Breast epithelium (tissue), 4 donors: ENCODE measurements around the gene ZNF473. TPM values are rescaled to one million over a fixed set of nuclear protein-coding genes. Genes with fewer than 3 reads are reported as not detected.

Source experiments
- DNase-seq, 2 donors: peaks; one replicate each; pipeline ENCODE4 v3.0.0-alpha.2; 2019; ENCODE audit warnings: low spot score in 2 of 2
- H3K27ac ChIP-seq, 2 donors: fragments of 200-600 bp; sonication (generic) in 1 of 2; one replicate each; pipeline ENCODE4 v1.5.1; 2016 to 2019; ENCODE audit warnings: mild to moderate bottlenecking in 1 of 2
- H3K27me3 ChIP-seq, 2 donors: fragments of 200-600 bp; sonication (generic) in 1 of 2; one replicate each; pipeline versions ENCODE4 v1.5.1 to v1.6.0; 2017 to 2019; ENCODE audit warnings: control low read depth in 1 of 2, mild to moderate bottlenecking in 1 of 2
- H3K36me3 ChIP-seq: fragments of 200-600 bp; one replicate; pipeline ENCODE4 v1.5.1; 2019
- H3K4me1 ChIP-seq, 2 donors: fragments of 200-600 bp; sonication (generic); one replicate each; pipeline ENCODE4 v1.5.1; 2016 to 2019; ENCODE audit warnings: control low read depth in 1 of 2
- H3K4me3 ChIP-seq, 3 donors: fragments of 200-600 bp; sonication (generic); 1 replicate in 2 of 3; 2 replicates in 1 of 3; pipeline ENCODE4 v1.5.1; 2016 to 2019; ENCODE audit warnings: mild to moderate bottlenecking in 3 of 3, moderate library complexity in 2 of 3
- H3K9me3 ChIP-seq, 2 donors: fragments of 200-600 bp; sonication (generic) in 1 of 2; one replicate each; pipeline ENCODE4 v1.5.1; 2016 to 2019; ENCODE audit warnings: control low read depth in 1 of 2
- CTCF ChIP-seq, 3 donors: fragments of 450-650 bp; IDR thresholded peaks; one replicate each; pipeline ENCODE4 v1.5.1; 2016 to 2017; ENCODE audit warnings: antibody characterized with exemption in 3 of 3, mild to moderate bottlenecking in 3 of 3, moderate library complexity in 3 of 3
- POLR2A ChIP-seq: fragments of 450-650 bp; IDR thresholded peaks from one replicate; pipeline ENCODE4 v1.6.1; 2016; ENCODE audit warnings: antibody characterized with exemption, mild to moderate bottlenecking, moderate library complexity
- POLR2AphosphoS5 ChIP-seq, 3 donors: sonication (generic); formaldehyde crosslinking; IDR thresholded peaks; one replicate each; pipeline ENCODE4 v1.6.1; 2017; ENCODE audit warnings: antibody characterized with exemption in 3 of 3
- intact Hi-C: fragments of 100-400 bp; cut with DNase I; formaldehyde crosslinking; loops from one replicate; pipeline ENCODE4 v1.15.1; 2023; ENCODE audit warnings: low total_unique reads
- total RNA-seq, 3 donors: library from RNA; depleted of rRNA; stranded (reverse); fragments of >200 nt; gene quantifications; one replicate each; pipeline ENCODE4 v1.1.0, GENCODE V29; 2016

Gene ZNF473
- total RNA-seq, 3 donors from 2014 or later = 7.8 to 15.5 (median 12.1) TPM

GRCh38 chr19:50000038-50000840, 25.6 kb upstream of the ZNF473 start:
- Histone ChIP-seq H3K9me3 (no peaks in the 10 kb centered on the region), H3K4me3 (no peak overlapping the region), H3K27me3 (no peaks in the 10 kb centered on the region), H3K27ac (no peak overlapping the region), H3K36me3 (peaks cover 9% of the 10 kb centered on the region), H3K4me1 (no peaks in the 10 kb centered on the region)
- intact Hi-C loops = no loop called here
- TF ChIP-seq POLR2A (no peak), CTCF (IDR thresholded peaks at IDR 0.05) (no peak), POLR2AphosphoS5 (IDR thresholded peaks at IDR 0.05) (no peak)
- no peak for DNase-seq

- no peaks in the 10 kb centered on the region for H3K9me3 ChIP-seq
- peaks cover 8% of the 10 kb centered on the region for H3K36me3 ChIP-seq
- no peak overlapping the region for H3K4me3 ChIP-seq
- TF ChIP-seq POLR2AphosphoS5 (IDR thresholded peaks at IDR 0.05) (no peak), CTCF (IDR thresholded peaks at IDR 0.05) (no peak), POLR2A (no peak)
- intact Hi-C loops = no loop called here
- no peaks in the 10 kb centered on the region for H3K4me1 ChIP-seq
- H3K27me3 ChIP-seq = no peaks in the 10 kb centered on the region
- DNase-seq = no peak
- H3K27ac ChIP-seq = no peak overlapping the region
Observed at GRCh38 chr19:50000841-50001557, 24.8 kb upstream of the ZNF473 start.

GRCh38 chr19:50001775-50002174, 24.0 kb upstream of the ZNF473 start:
- H3K36me3 ChIP-seq = peaks cover 8% of the 10 kb centered on the region
- H3K4me3 ChIP-seq = no peak overlapping the region
- no peaks in the 10 kb centered on the region for H3K4me1 ChIP-seq
- intact Hi-C loops = no loop called here
- H3K9me3 ChIP-seq = no peaks in the 10 kb centered on the region
- DNase-seq = no peak
- TF ChIP-seq POLR2A = no peak
- no peak for TF ChIP-seq CTCF (IDR thresholded peaks at IDR 0.05)
- TF ChIP-seq POLR2AphosphoS5 (IDR thresholded peaks at IDR 0.05) = no peak
- no peaks in the 10 kb centered on the region for H3K27me3 ChIP-seq
- H3K27ac ChIP-seq = no peak overlapping the region

- no peaks in the 10 kb centered on the region for H3K27me3 ChIP-seq
- DNase-seq = no peak
- H3K9me3 ChIP-seq = no peaks in the 10 kb centered on the region
- no peaks in the 10 kb centered on the region for H3K4me1 ChIP-seq
- H3K27ac ChIP-seq = no peak overlapping the region
- peaks cover 8% of the 10 kb centered on the region for H3K36me3 ChIP-seq
- intact Hi-C loops = no loop called here
- no peak overlapping the region for H3K4me3 ChIP-seq
- TF ChIP-seq POLR2A (no peak), CTCF (IDR thresholded peaks at IDR 0.05) (no peak), POLR2AphosphoS5 (IDR thresholded peaks at IDR 0.05) (no peak)
Observed at GRCh38 chr19:50002386-50002960, 23.3 kb upstream of the ZNF473 start.
